GM12878 (cell line): ENCODE data around the gene XYLB.

Experiments
- MTA3 ChIP-seq: IDR thresholded peaks from 2 replicates; pipeline ENCODE4 v1.6.1; 2012; ENCODE audit warnings: low read length, inconsistent platforms, borderline replicate concordance
- POLR2A ChIP-seq: IDR thresholded peaks from 2 replicates; pipeline ENCODE4 v1.6.1; 2011; ENCODE audit warnings: low read depth, mild to moderate bottlenecking, low read length
- SIN3A ChIP-seq: IDR thresholded peaks from 2 replicates; pipeline ENCODE4 v1.6.1; 2012; ENCODE audit warnings: low read depth, low read length, improper control_type of control experiment
- SRF ChIP-seq, 2 experiments: IDR thresholded peaks; 2 replicates each; pipeline ENCODE4 v1.6.1; 2011; ENCODE audit warnings: low read depth in 2 of 2, low read length in 2 of 2, mild to moderate bottlenecking in 1 of 2, moderate library complexity in 1 of 2
- TCF3 ChIP-seq: IDR thresholded peaks from 2 replicates; pipeline ENCODE4 v1.6.1; 2012; ENCODE audit warnings: low read depth, mild to moderate bottlenecking, low read length, borderline replicate concordance; ENCODE audit not compliant: insufficient read depth
- ZNF384 ChIP-seq: IDR thresholded peaks from 2 replicates; pipeline ENCODE4 v1.6.1; 2012; ENCODE audit warnings: low read depth, mild to moderate bottlenecking, low read length, improper control_type of control experiment, borderline replicate concordance
- TF ChIP-seq, protein P1 (sequence below): IDR thresholded peaks from 2 replicates; pipeline ENCODE4 v1.6.1; 2011; ENCODE audit warnings: low read depth, low read length, improper control_type of control experiment, borderline replicate concordance

GRCh38 chr3:38450853-38451252, 104.3 kb downstream of the XYLB start:
- TF ChIP-seq POLR2A (no peak), ZNF384 (no peak), SRF (IDR thresholded peaks at IDR 0.05; ENCODE audit: low read depth in 2 of 2, low read length in 2 of 2) (no peak), MTA3 (no peak), TCF3 (no peak), SIN3A (no peak)
- TF ChIP-seq, protein P1, sequence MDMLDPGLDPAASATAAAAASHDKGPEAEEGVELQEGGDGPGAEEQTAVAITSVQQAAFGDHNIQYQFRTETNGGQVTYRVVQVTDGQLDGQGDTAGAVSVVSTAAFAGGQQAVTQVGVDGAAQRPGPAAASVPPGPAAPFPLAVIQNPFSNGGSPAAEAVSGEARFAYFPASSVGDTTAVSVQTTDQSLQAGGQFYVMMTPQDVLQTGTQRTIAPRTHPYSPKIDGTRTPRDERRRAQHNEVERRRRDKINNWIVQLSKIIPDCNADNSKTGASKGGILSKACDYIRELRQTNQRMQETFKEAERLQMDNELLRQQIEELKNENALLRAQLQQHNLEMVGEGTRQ = no peak
